Measurements from ENCODE around the gene PRUNE1. TPM values are rescaled to one million over a fixed set of nuclear protein-coding genes. Genes with fewer than 3 reads are reported as not detected.

PRUNE1 gene
- total and polyA plus RNA-seq, 2 of the 4 experiments (the other 2 are of a cell fraction) = 7.9 to 9.4 TPM

DNA sequence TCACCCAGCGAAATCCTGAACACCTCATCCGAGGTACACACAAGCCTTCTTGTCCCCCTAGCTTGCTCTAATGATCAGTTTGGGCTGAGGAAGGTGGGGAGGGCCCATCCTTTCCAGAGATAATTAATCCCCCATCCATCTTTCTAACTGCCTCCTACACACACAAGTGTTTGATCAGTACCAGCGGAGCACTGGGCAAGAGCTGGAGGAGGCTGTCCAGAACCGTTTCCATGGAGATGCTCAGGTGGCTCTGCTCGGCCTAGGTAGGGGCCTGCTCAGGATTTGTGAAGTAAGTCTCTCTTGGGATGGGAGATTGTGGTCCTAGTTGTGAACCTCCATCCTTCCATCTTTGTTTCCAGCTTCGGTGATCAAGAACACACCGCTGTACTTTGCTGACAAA is 20.3 kb upstream of the PRUNE1 start:
- in situ Hi-C loops (cut with MboI; ENCODE audit: low sequenced_read_pairs) (no loop called here), intact Hi-C loops (cut with micrococcal nuclease) (no loop called here), dilution Hi-C loops (cut with HindIII; ENCODE audit: low sequenced_read_pairs, unreplicated experiment) (no loop called here)
- Histone ChIP-seq H3K27me3 (ENCODE audit: control insufficient read depth, insufficient read depth, low read length) (peaks cover 6% of the 10 kb centered on the region; the same call in 1 of the 2 replicates), H3K9me3 (ENCODE audit: control insufficient read depth, insufficient read depth, low read length) (no peaks in the 10 kb centered on the region), H3K18ac (ENCODE audit: low read depth, low read length) (no peak overlapping the region), H2BK15ac (ENCODE audit: low read depth, low read length) (no peak overlapping the region), H2BK20ac (ENCODE audit: low read depth, low read length) (no peak overlapping the region), H3K36me3 (ENCODE audit: control insufficient read depth, insufficient read depth, low read length) (no peaks in the 10 kb centered on the region), H3K27ac (ENCODE audit: insufficient read depth, low read length) (no peak overlapping the region), H4K8ac (ENCODE audit: low read depth in 2 of 2, low read length in 2 of 2) (no peak overlapping the region), H4K20me1 (ENCODE audit: insufficient read depth, low read length) (no peaks in the 10 kb centered on the region), H3K23ac (ENCODE audit: low read depth, low read length) (no peak overlapping the region), H2AK5ac (ENCODE audit: low read depth, low read length) (no peak overlapping the region), H2AFZ (replicated peaks; ENCODE audit: low read length, poor library complexity) (no peak overlapping the region), H3K14ac (replicated peaks; ENCODE audit: low read depth, low read length) (no peak overlapping the region), H3K9ac (ENCODE audit: low read depth, low read length) (no peak overlapping the region), H4K91ac (ENCODE audit: insufficient read depth, low read depth, low read length) (no peak overlapping the region), H3K4ac (ENCODE audit: low read depth, low read length) (no peak overlapping the region), H3K4me3 (ENCODE audit: insufficient read depth, low read depth, low read length) (no peak overlapping the region), H4K5ac (ENCODE audit: low read depth, low read length) (no peak overlapping the region), H3K4me2 (ENCODE audit: low read depth, low read length) (no peak overlapping the region), H2AK9ac (replicated peaks; ENCODE audit: low read depth, low read length, poor library complexity) (no peak overlapping the region), H3K79me1 (ENCODE audit: low read depth in 1 of 2, low read length in 2 of 2) (no peaks in the 10 kb centered on the region), H3K56ac (ENCODE audit: extremely low read depth, insufficient read depth, low read length) (no peak overlapping the region), H3K4me1 (ENCODE audit: control insufficient read depth, insufficient read depth, low read length) (no peaks in the 10 kb centered on the region), H3K9me1 (ENCODE audit: insufficient read depth, low read length) (peaks cover 3% of the 10 kb centered on the region; the same call in 1 of the 2 replicates), H2BK120ac (ENCODE audit: low read depth, low read length) (no peak overlapping the region), H2BK5ac (ENCODE audit: low read depth, low read length, poor library complexity, severe bottlenecking) (no peak overlapping the region)
- BruUV-seq (replicated peaks) = no TSS peak
- CTCF ChIA-PET = interaction anchor here (0.6 to 2.1 kb wide), 2 partner anchors 10 to 293 kb away, joined by 3 to 5 read pairs; no protein-coding TSS in a partner anchor
- DNase-seq = no peak
- no peak for ATAC-seq (ENCODE audit: low read depth)
- TF ChIP-seq CEBPB (IDR thresholded peaks at IDR 0.05; ENCODE audit: low read depth, low read length) (no peak), MXI1 (IDR thresholded peaks at IDR 0.05; ENCODE audit: borderline replicate concordance, low read depth, low read length) (no peak), MAFK (IDR thresholded peaks at IDR 0.05; ENCODE audit: low read depth, low read length) (no peak), BHLHE40 (IDR thresholded peaks at IDR 0.05; ENCODE audit: low read depth, low read length) (no peak), MAZ (IDR thresholded peaks at IDR 0.05; ENCODE audit: borderline replicate concordance, low read depth, low read length) (no peak), RFX5 (IDR thresholded peaks at IDR 0.05; ENCODE audit: low read depth, low read length) (no peak), CHD1 (IDR thresholded peaks at IDR 0.05; ENCODE audit: low read depth, low read length) (no peak), NFE2L2 (IDR thresholded peaks at IDR 0.05; ENCODE audit: low read depth, low read length) (no peak), RCOR1 (IDR thresholded peaks at IDR 0.05; ENCODE audit: insufficient replicate concordance, low read length) (no peak), POLR2A (IDR thresholded peaks at IDR 0.05; ENCODE audit: low read depth, low read length) (no peak), SMC3 (IDR thresholded peaks at IDR 0.05; ENCODE audit: low read depth, low read length) (no peak), RAD21 (IDR thresholded peaks at IDR 0.05; ENCODE audit: low read length) (no peak), FOS (IDR thresholded peaks at IDR 0.05; ENCODE audit: low read depth, low read length) (no peak)
- TF ChIP-seq, protein P1, sequence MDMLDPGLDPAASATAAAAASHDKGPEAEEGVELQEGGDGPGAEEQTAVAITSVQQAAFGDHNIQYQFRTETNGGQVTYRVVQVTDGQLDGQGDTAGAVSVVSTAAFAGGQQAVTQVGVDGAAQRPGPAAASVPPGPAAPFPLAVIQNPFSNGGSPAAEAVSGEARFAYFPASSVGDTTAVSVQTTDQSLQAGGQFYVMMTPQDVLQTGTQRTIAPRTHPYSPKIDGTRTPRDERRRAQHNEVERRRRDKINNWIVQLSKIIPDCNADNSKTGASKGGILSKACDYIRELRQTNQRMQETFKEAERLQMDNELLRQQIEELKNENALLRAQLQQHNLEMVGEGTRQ (IDR thresholded peaks at IDR 0.05; ENCODE audit: low read depth, low read length) = no peak
- TF ChIP-seq, protein P2, sequence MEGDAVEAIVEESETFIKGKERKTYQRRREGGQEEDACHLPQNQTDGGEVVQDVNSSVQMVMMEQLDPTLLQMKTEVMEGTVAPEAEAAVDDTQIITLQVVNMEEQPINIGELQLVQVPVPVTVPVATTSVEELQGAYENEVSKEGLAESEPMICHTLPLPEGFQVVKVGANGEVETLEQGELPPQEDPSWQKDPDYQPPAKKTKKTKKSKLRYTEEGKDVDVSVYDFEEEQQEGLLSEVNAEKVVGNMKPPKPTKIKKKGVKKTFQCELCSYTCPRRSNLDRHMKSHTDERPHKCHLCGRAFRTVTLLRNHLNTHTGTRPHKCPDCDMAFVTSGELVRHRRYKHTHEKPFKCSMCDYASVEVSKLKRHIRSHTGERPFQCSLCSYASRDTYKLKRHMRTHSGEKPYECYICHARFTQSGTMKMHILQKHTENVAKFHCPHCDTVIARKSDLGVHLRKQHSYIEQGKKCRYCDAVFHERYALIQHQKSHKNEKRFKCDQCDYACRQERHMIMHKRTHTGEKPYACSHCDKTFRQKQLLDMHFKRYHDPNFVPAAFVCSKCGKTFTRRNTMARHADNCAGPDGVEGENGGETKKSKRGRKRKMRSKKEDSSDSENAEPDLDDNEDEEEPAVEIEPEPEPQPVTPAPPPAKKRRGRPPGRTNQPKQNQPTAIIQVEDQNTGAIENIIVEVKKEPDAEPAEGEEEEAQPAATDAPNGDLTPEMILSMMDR (conservative IDR thresholded peaks at IDR 0.05; ENCODE audit: low read depth, low read length) = no peak
- TF ChIP-seq, protein P3, sequence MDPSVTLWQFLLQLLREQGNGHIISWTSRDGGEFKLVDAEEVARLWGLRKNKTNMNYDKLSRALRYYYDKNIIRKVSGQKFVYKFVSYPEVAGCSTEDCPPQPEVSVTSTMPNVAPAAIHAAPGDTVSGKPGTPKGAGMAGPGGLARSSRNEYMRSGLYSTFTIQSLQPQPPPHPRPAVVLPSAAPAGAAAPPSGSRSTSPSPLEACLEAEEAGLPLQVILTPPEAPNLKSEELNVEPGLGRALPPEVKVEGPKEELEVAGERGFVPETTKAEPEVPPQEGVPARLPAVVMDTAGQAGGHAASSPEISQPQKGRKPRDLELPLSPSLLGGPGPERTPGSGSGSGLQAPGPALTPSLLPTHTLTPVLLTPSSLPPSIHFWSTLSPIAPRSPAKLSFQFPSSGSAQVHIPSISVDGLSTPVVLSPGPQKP (IDR thresholded peaks at IDR 0.05; ENCODE audit: borderline replicate concordance, low read depth, low read length) = no peak
- POLR2A ChIA-PET (ENCODE audit: unreplicated experiment) = no interaction called here
- WGBS, 2 experiments (ENCODE audit: extremely low coverage in 2 of 2, insufficient read length in 1 of 2) = no CpG with 5 or more reads among the region's 7 CpGs

Data from IMR-90 (cell line).